HEK293 (cell line): ENCODE measurements around the gene EPHB1.

ENCODE experiments used
- CTCF ChIA-PET: fragments of 350-600 bp; formaldehyde crosslinking; extraction: SDS; loops from one replicate; lab custom pipeline; 2021; ENCODE audit warnings: antibody characterized with exemption; lab: Yijun Ruan, JAX
- POLR2A ChIA-PET: fragments of 300-600 bp; formaldehyde crosslinking; extraction: SDS; loops from one replicate; lab custom pipeline; 2020; ENCODE audit warnings: antibody characterized with exemption, inconsistent platforms; lab: Yijun Ruan, JAX
- H3K27ac ChIP-seq: fragments of 200-500 bp; sonication (Bioruptor generic); 2 replicates; pipeline ENCODE4 v1.5.1; 2014; ENCODE audit warnings: low read depth, low read length, control low read depth, inconsistent platforms; ENCODE audit errors: extremely low read depth
- H3K36me3 ChIP-seq, 2 experiments: fragments of 200-500 bp in 1 of 2; sonication (Bioruptor generic) in 1 of 2; 1 replicate in 1 of 2; 2 replicates in 1 of 2; pipeline ENCODE4 v1.5.1; 2014 to 2017; ENCODE audit warnings: inconsistent platforms in 2 of 2, low read length in 2 of 2; ENCODE audit not compliant: control insufficient read depth in 2 of 2, insufficient read depth in 1 of 2
- H3K4me1 ChIP-seq: fragments of 200-500 bp; sonication (Bioruptor generic); 2 replicates; pipeline ENCODE4 v1.5.1; 2014; ENCODE audit warnings: mild to moderate bottlenecking, low read length, inconsistent platforms; ENCODE audit not compliant: control insufficient read depth, insufficient read depth
- H3K4me3 ChIP-seq: 2 replicates; pipeline ENCODE4 v1.5.1; 2011; ENCODE audit warnings: low read depth, mild to moderate bottlenecking, control low read depth, low read length, moderate library complexity
- H3K9me3 ChIP-seq: fragments of 200-500 bp; sonication (Bioruptor generic); 2 replicates; pipeline ENCODE4 v1.5.1; 2014; ENCODE audit warnings: low read depth, low read length, inconsistent platforms; ENCODE audit not compliant: control insufficient read depth, insufficient read depth
- CTCF ChIP-seq: fragments of 450-650 bp; formaldehyde crosslinking; IDR thresholded peaks from 2 replicates; pipeline ENCODE4 v1.5.1; 2016; ENCODE audit warnings: missing biosample characterization, missing genetic modification characterization
- HIC1 ChIP-seq: fragments of 450-650 bp; formaldehyde crosslinking; IDR thresholded peaks from 2 replicates; pipeline ENCODE4 v1.5.1; 2016; ENCODE audit warnings: missing biosample characterization, missing genetic modification characterization
- IKZF3 ChIP-seq: fragments of 450-650 bp; IDR thresholded peaks from 2 replicates; pipeline ENCODE4 v1.5.0; 2018; ENCODE audit warnings: missing biosample characterization, mild to moderate bottlenecking, missing genetic modification characterization, moderate library complexity
- OVOL3 ChIP-seq: fragments of 450-650 bp; formaldehyde crosslinking; IDR thresholded peaks from 2 replicates; pipeline ENCODE4 v1.5.1; 2016; ENCODE audit warnings: missing biosample characterization, missing genetic modification characterization
- SCRT2 ChIP-seq: fragments of 450-650 bp; formaldehyde crosslinking; IDR thresholded peaks from 2 replicates; pipeline ENCODE4 v1.5.1; 2016; ENCODE audit warnings: missing biosample characterization, missing genetic modification characterization
- SETDB1 ChIP-seq: IDR thresholded peaks from one replicate; pipeline ENCODE4 v1.6.1; 2017; ENCODE audit warnings: mild to moderate bottlenecking, low read length, moderate library complexity, mixed read lengths; ENCODE audit not compliant: insufficient read length
- WT1 ChIP-seq: fragments of 450-650 bp; formaldehyde crosslinking; IDR thresholded peaks from 2 replicates; pipeline ENCODE4 v1.5.1; 2016; ENCODE audit warnings: missing biosample characterization, missing genetic modification characterization
- ZBTB10 ChIP-seq: fragments of 450-650 bp; formaldehyde crosslinking; IDR thresholded peaks from 2 replicates; pipeline ENCODE4 v1.5.1; 2016; ENCODE audit warnings: missing biosample characterization, missing genetic modification characterization
- ZBTB48 ChIP-seq: fragments of 450-650 bp; formaldehyde crosslinking; IDR thresholded peaks from 2 replicates; pipeline ENCODE4 v1.5.1; 2016; ENCODE audit warnings: missing biosample characterization, missing genetic modification characterization
- ZBTB49 ChIP-seq: fragments of 450-650 bp; formaldehyde crosslinking; IDR thresholded peaks from 2 replicates; pipeline ENCODE4 v1.5.1; 2016; ENCODE audit warnings: missing biosample characterization, missing genetic modification characterization, low read depth
- ZFP69B ChIP-seq: fragments of 450-650 bp; formaldehyde crosslinking; IDR thresholded peaks from 2 replicates; pipeline ENCODE4 v1.5.1; 2016; ENCODE audit warnings: missing biosample characterization, missing genetic modification characterization
- ZNF16 ChIP-seq: fragments of 450-650 bp; formaldehyde crosslinking; IDR thresholded peaks from 2 replicates; pipeline ENCODE4 v1.5.1; 2016; ENCODE audit warnings: low read depth, missing biosample characterization, missing genetic modification characterization
- ZNF174 ChIP-seq: fragments of 450-650 bp; formaldehyde crosslinking; IDR thresholded peaks from 2 replicates; pipeline ENCODE4 v1.5.0; 2017; ENCODE audit warnings: missing biosample characterization, mild to moderate bottlenecking, missing genetic modification characterization
- ZNF23 ChIP-seq: fragments of 450-650 bp; formaldehyde crosslinking; IDR thresholded peaks from 2 replicates; pipeline ENCODE4 v1.5.1; 2016; ENCODE audit warnings: missing biosample characterization, missing genetic modification characterization, borderline replicate concordance
- ZNF324 ChIP-seq: fragments of 450-650 bp; formaldehyde crosslinking; IDR thresholded peaks from 2 replicates; pipeline ENCODE4 v1.5.1; 2016; ENCODE audit warnings: missing biosample characterization, missing genetic modification characterization
- ZNF335 ChIP-seq: fragments of 450-650 bp; formaldehyde crosslinking; conservative IDR thresholded peaks from 2 replicates; pipeline ENCODE4 v1.5.1; 2016; ENCODE audit warnings: missing biosample characterization, missing genetic modification characterization
- ZNF423 ChIP-seq: fragments of 450-650 bp; formaldehyde crosslinking; IDR thresholded peaks from 2 replicates; pipeline ENCODE4 v1.5.1; 2016; ENCODE audit warnings: missing biosample characterization, missing genetic modification characterization
- ZNF571 ChIP-seq: fragments of 450-650 bp; formaldehyde crosslinking; IDR thresholded peaks from 2 replicates; pipeline ENCODE4 v1.5.0; 2017; ENCODE audit warnings: missing biosample characterization, missing genetic modification characterization
- ZNF596 ChIP-seq: fragments of 450-650 bp; IDR thresholded peaks from 2 replicates; pipeline ENCODE4 v1.5.0; 2018; ENCODE audit warnings: missing biosample characterization, mild to moderate bottlenecking, missing genetic modification characterization, moderate library complexity
- ZNF629 ChIP-seq: fragments of 450-650 bp; formaldehyde crosslinking; IDR thresholded peaks from 2 replicates; pipeline ENCODE4 v1.5.1; 2017; ENCODE audit warnings: missing biosample characterization, missing genetic modification characterization
- ZNF76 ChIP-seq: fragments of 450-650 bp; formaldehyde crosslinking; IDR thresholded peaks from 2 replicates; pipeline ENCODE4; 2016; ENCODE audit warnings: low read depth, missing biosample characterization, missing genetic modification characterization, borderline replicate concordance

EPHB1 gene

GRCh38 chr3:135141160-135141559 is 346.1 kb downstream of the EPHB1 start:
- Histone ChIP-seq H3K4me1 (no peaks in the 10 kb centered on the region), H3K27ac (no peak overlapping the region), H3K4me3 (no peak overlapping the region), H3K36me3 (no peaks in the 10 kb centered on the region), H3K9me3 (no peaks in the 10 kb centered on the region)
- ChIA-PET CTCF (no interaction called here), POLR2A (no interaction called here)
- TF ChIP-seq CTCF (tag by site-specific recombination), result no peak

GRCh38 chr3:135141672-135142071 is 346.6 kb downstream of the EPHB1 start:
- H3K36me3 ChIP-seq, result no peaks in the 10 kb centered on the region
- H3K9me3 ChIP-seq, result no peaks in the 10 kb centered on the region
- no peak overlapping the region for H3K27ac ChIP-seq
- H3K4me3 ChIP-seq, result no peak overlapping the region
- TF ChIP-seq ZNF174 (tag by site-specific recombination), result no peak
- TF ChIP-seq ZNF571 (tag by site-specific recombination), result no peak
- TF ChIP-seq ZNF423 (tag by site-specific recombination), result no peak
- TF ChIP-seq WT1 (tag by site-specific recombination), result no peak
- TF ChIP-seq SCRT2 (tag by site-specific recombination), result no peak
- no peak for TF ChIP-seq ZFP69B (tag by site-specific recombination)
- TF ChIP-seq ZBTB48 (tag by site-specific recombination), result no peak
- no peak for TF ChIP-seq CTCF (tag by site-specific recombination)
- no peak for TF ChIP-seq ZNF596
- no peak for TF ChIP-seq HIC1
- TF ChIP-seq IKZF3 (tag by site-specific recombination), result no peak
- TF ChIP-seq OVOL3 (tag by site-specific recombination), result no peak
- TF ChIP-seq ZNF335, result no peak
- no peaks in the 10 kb centered on the region for H3K4me1 ChIP-seq
- CTCF ChIA-PET, result no interaction called here
- POLR2A ChIA-PET, result no interaction called here

GRCh38 chr3:135142530-135142929 is 347.5 kb downstream of the EPHB1 start:
- H3K4me1 ChIP-seq, result no peaks in the 10 kb centered on the region
- CTCF ChIA-PET, result no interaction called here
- TF ChIP-seq ZNF324 (tag by site-specific recombination), result no peak
- TF ChIP-seq ZNF76, result no peak
- TF ChIP-seq ZBTB10, result no peak
- no peak for TF ChIP-seq ZNF629 (tag by site-specific recombination)
- TF ChIP-seq ZNF16, result no peak
- no peak for TF ChIP-seq ZBTB49 (tag by site-specific recombination)
- TF ChIP-seq SETDB1, result no peak
- no peak for TF ChIP-seq ZNF23 (tag by site-specific recombination)
- TF ChIP-seq, all 188 proteins: peak for 0
- POLR2A ChIA-PET, result no interaction called here
- Histone ChIP-seq H3K36me3 (no peaks in the 10 kb centered on the region), H3K9me3 (no peaks in the 10 kb centered on the region), H3K4me3 (no peak overlapping the region), H3K27ac (no peak overlapping the region)
